IMR-90 (cell line): Measurements from ENCODE around the gene ME2. TPM values are rescaled to one million over a fixed set of nuclear protein-coding genes. Genes with fewer than 3 reads are reported as not detected.
"Not testable (repeated sequence)": the region's sequence is repeated elsewhere in the genome, so short reads cannot be mapped to it uniquely, and the experiment has no call there.

Experiments
- ATAC-seq: fragments of 200-7000 bp; cut with Tn5 transposase; 2 replicates; pipeline ENCODE4 v1.9.1; 2020; ENCODE audit warnings: low read depth, mild to moderate bottlenecking, moderate library complexity
- BruUV-seq: library from RNA; stranded (reverse); fragments of 400-500 nt; replicated peaks from 2 replicates; lab custom pipeline; 2021; lab: Mats Ljungman, UMichigan
- CTCF ChIA-PET: fragments of 300-600 bp; formaldehyde crosslinking; extraction: SDS; loops from one replicate; lab custom pipeline; 2021; ENCODE audit warnings: antibody characterized with exemption; lab: Yijun Ruan, JAX
- POLR2A ChIA-PET: fragments of 300-600 bp; sonication (Branson Sonifier 250); formaldehyde crosslinking; loops from one replicate; lab custom pipeline; 2022; ENCODE audit warnings: antibody characterized with exemption; ENCODE audit not compliant: unreplicated experiment; lab: Charles Lee
- DNase-seq: peaks from one replicate; pipeline ENCODE4 v3.0.0; 2013
- H2AFZ ChIP-seq: replicated peaks from 2 replicates; pipeline ENCODE3; 2013; ENCODE audit warnings: low read length, mild to moderate bottlenecking; ENCODE audit not compliant: poor library complexity
- H2AK5ac ChIP-seq: 2 replicates; pipeline ENCODE4 v1.6.1; 2013; ENCODE audit warnings: low read depth, low read length, inconsistent platforms
- H2AK9ac ChIP-seq: replicated peaks from 2 replicates; pipeline ENCODE3; 2013; ENCODE audit warnings: mild to moderate bottlenecking, low read depth, low read length, moderate library complexity; ENCODE audit not compliant: poor library complexity
- H2BK120ac ChIP-seq: 2 replicates; pipeline ENCODE4 v1.6.1; 2013; ENCODE audit warnings: low read depth, low read length, inconsistent platforms
- H2BK15ac ChIP-seq: 3 replicates; pipeline ENCODE4 v1.6.1; 2013; ENCODE audit warnings: low read depth, low read length, inconsistent platforms
- H2BK20ac ChIP-seq: 2 replicates; pipeline ENCODE4 v1.6.1; 2013; ENCODE audit warnings: low read depth, mild to moderate bottlenecking, inconsistent platforms, low read length, moderate library complexity
- H2BK5ac ChIP-seq: 2 replicates; pipeline ENCODE4 v1.6.1; 2013; ENCODE audit warnings: mild to moderate bottlenecking, low read depth, low read length, inconsistent platforms; ENCODE audit not compliant: poor library complexity, severe bottlenecking
- H3K14ac ChIP-seq: replicated peaks from 2 replicates; pipeline ENCODE4 v1.6.1; 2013; ENCODE audit warnings: low read depth, low read length, inconsistent platforms
- H3K18ac ChIP-seq: 2 replicates; pipeline ENCODE4 v1.6.1; 2013; ENCODE audit warnings: low read depth, low read length, control low read depth
- H3K23ac ChIP-seq: 2 replicates; pipeline ENCODE4 v1.6.1; 2013; ENCODE audit warnings: low read depth, low read length, inconsistent platforms
- H3K27ac ChIP-seq: 2 replicates; pipeline ENCODE4 v1.5.1; 2013; ENCODE audit warnings: mild to moderate bottlenecking, control low read depth, low read length; ENCODE audit not compliant: insufficient read depth
- H3K27me3 ChIP-seq: 2 replicates; pipeline ENCODE4 v1.6.1; 2013; ENCODE audit warnings: low read length; ENCODE audit not compliant: control insufficient read depth, insufficient read depth
- H3K36me3 ChIP-seq: 2 replicates; pipeline ENCODE4 v1.6.1; 2013; ENCODE audit warnings: low read length, mixed read lengths; ENCODE audit not compliant: control insufficient read depth, insufficient read depth
- H3K4ac ChIP-seq: 2 replicates; pipeline ENCODE4 v1.6.1; 2013; ENCODE audit warnings: low read depth, low read length, inconsistent platforms
- H3K4me1 ChIP-seq: 2 replicates; pipeline ENCODE4 v1.6.1; 2013; ENCODE audit warnings: low read length, mixed read lengths; ENCODE audit not compliant: control insufficient read depth, insufficient read depth
- H3K4me2 ChIP-seq: 2 replicates; pipeline ENCODE4 v1.6.1; 2013; ENCODE audit warnings: low read depth, mild to moderate bottlenecking, control low read depth, low read length, moderate library complexity
- H3K4me3 ChIP-seq: 2 replicates; pipeline ENCODE4 v1.5.1; 2013; ENCODE audit warnings: low read depth, mild to moderate bottlenecking, control low read depth, low read length, moderate library complexity; ENCODE audit not compliant: insufficient read depth
- H3K56ac ChIP-seq: 2 replicates; pipeline ENCODE4 v1.6.1; 2013; ENCODE audit warnings: low read length, inconsistent platforms; ENCODE audit not compliant: insufficient read depth; ENCODE audit errors: extremely low read depth
- H3K79me1 ChIP-seq, 2 experiments: 2 replicates each; pipeline ENCODE4 v1.6.1; 2013; ENCODE audit warnings: low read length in 2 of 2, inconsistent platforms in 1 of 2, low read depth in 1 of 2
- H3K9ac ChIP-seq: 2 replicates; pipeline ENCODE4 v1.6.1; 2013; ENCODE audit warnings: low read depth, low read length, control low read depth
- H3K9me1 ChIP-seq: 2 replicates; pipeline ENCODE4 v1.6.1; 2013; ENCODE audit warnings: low read length, inconsistent platforms; ENCODE audit not compliant: insufficient read depth
- H3K9me3 ChIP-seq: 2 replicates; pipeline ENCODE4 v1.6.1; 2013; ENCODE audit warnings: low read length; ENCODE audit not compliant: control insufficient read depth, insufficient read depth
- H4K20me1 ChIP-seq: 2 replicates; pipeline ENCODE4 v1.6.1; 2013; ENCODE audit warnings: low read length, inconsistent platforms; ENCODE audit not compliant: insufficient read depth
- H4K5ac ChIP-seq: 2 replicates; pipeline ENCODE4 v1.6.1; 2013; ENCODE audit warnings: mild to moderate bottlenecking, low read depth, low read length, control low read depth
- H4K8ac ChIP-seq, 2 experiments: 2 replicates each; pipeline ENCODE4 v1.6.1; 2013; ENCODE audit warnings: low read depth in 2 of 2, low read length in 2 of 2, control low read depth in 1 of 2, inconsistent platforms in 1 of 2
- H4K91ac ChIP-seq: 2 replicates; pipeline ENCODE4 v1.6.1; 2013; ENCODE audit warnings: low read depth, low read length, inconsistent platforms; ENCODE audit not compliant: insufficient read depth
- FOS ChIP-seq: fragments of 150-350 bp; IDR thresholded peaks from 2 replicates; pipeline ENCODE4 v1.6.1; 2016; ENCODE audit warnings: low read depth, low read length
- WGBS, 2 experiments: methylation state at CpG; one replicate each; pipeline versions ENCODE4 v1.1.5 to v1.1.7; 2013; ENCODE audit warnings: missing lambda C conversion rate in 2 of 2; ENCODE audit not compliant: insufficient read length in 1 of 2; ENCODE audit errors: extremely low coverage in 2 of 2; 5-methylcytosine and 5-hydroxymethylcytosine counted together
- dilution Hi-C: fragments of 300-500 bp; cut with HindIII; formaldehyde crosslinking; loops from one replicate; pipeline ENCODE4 v1.14.3; 2018; ENCODE audit warnings: low sequenced_read_pairs; ENCODE audit not compliant: unreplicated experiment
- in situ Hi-C: fragments of 300-500 bp; cut with MboI; formaldehyde crosslinking; loops from 3 replicates; pipeline ENCODE4 v1.14.3; 2019; ENCODE audit warnings: low sequenced_read_pairs, inconsistent platforms, mixed read lengths
- intact Hi-C: fragments of 100-400 bp; cut with micrococcal nuclease; formaldehyde crosslinking; loops from 2 replicates; pipeline ENCODE4 v1.10.0; 2022
- polyA plus RNA-seq, 3 experiments: library from polyadenylated mRNA; depleted of rRNA; stranded (reverse); fragments of >200 nt; gene quantifications; 2 replicates each; pipeline ENCODE4 v1.2.3, GENCODE V29; 2012; ENCODE audit warnings: low replicate concordance in 1 of 3
- total RNA-seq: library from RNA; depleted of rRNA; stranded (reverse); fragments of >200 nt; gene quantifications from 2 replicates; pipeline ENCODE4 v1.2.3, GENCODE V29; 2012

ME2 gene
- total and polyA plus RNA-seq, 2 of the 4 experiments (the other 2 are of a cell fraction), result 29.7 to 32.6 TPM

GRCh38 chr18:50857166-50857565 lies 21.8 kb upstream of the ME2 start:
- TF ChIP-seq FOS, result 0 out of 2 replicates have a peak, but pooled peaks have one; percentile 13
- H3K79me1 ChIP-seq, H3K27me3 ChIP-seq, H3K4ac ChIP-seq, H3K9me3 ChIP-seq, H4K5ac ChIP-seq, H3K56ac ChIP-seq, H3K4me3 ChIP-seq, H3K4me2 ChIP-seq, H3K23ac ChIP-seq, H3K14ac ChIP-seq, BruUV-seq, H4K8ac ChIP-seq, H2AK9ac ChIP-seq, H3K9ac ChIP-seq, POLR2A ChIA-PET, H2BK20ac ChIP-seq, H2AFZ ChIP-seq, H2BK5ac ChIP-seq, H3K9me1 ChIP-seq, H3K4me1 ChIP-seq, H2AK5ac ChIP-seq, H3K18ac ChIP-seq, H4K20me1 ChIP-seq, in situ Hi-C loops, dilution Hi-C loops, intact Hi-C loops, H3K36me3 ChIP-seq, H2BK120ac ChIP-seq, H4K91ac ChIP-seq, H2BK15ac ChIP-seq, H3K27ac ChIP-seq: not testable (repeated sequence)
- CTCF ChIA-PET, result interaction anchor here (0.6 kb wide), 1 partner anchor 28 kb away, joined by 4 read pairs; no protein-coding TSS in a partner anchor
- DNase-seq (peak; percentile 7), ATAC-seq (peak; percentile 41; the same call in 1 of the 2 replicates)
- WGBS, 2 experiments, result no CpG with 5 or more reads among the region's 5 CpGs
